Measurements from ENCODE around the gene CERT1.

GRCh38 chr5:75529185-75529584 is 17.8 kb upstream of the CERT1 start:
- no peak for TF ChIP-seq CTCF (conservative IDR thresholded peaks at IDR 0.05; ENCODE audit: low read depth, low read length)
- no peak for TF ChIP-seq EZH2 (IDR thresholded peaks at IDR 0.05; ENCODE audit: borderline replicate concordance, low read depth, low read length, poor library complexity, severe bottlenecking)
